ENCODE data around the gene OR2M5.

The OR2M5 gene

GRCh38 chr1:248144513-248145198 lies at the start of gene OR2M5:
Gene OR2M5, plus strand, starts transcription at chr1:248145148. Its CDS starts 0 bp downstream, at chr1:248145148.
- no peak for DNase-seq

GRCh38 chr1:248098529-248098928 lies 46.4 kb upstream of the OR2M5 start:
- no peak for DNase-seq

GRCh38 chr1:248102847-248103246 lies 42.1 kb upstream of the OR2M5 start:
- DNase-seq = no peak

GRCh38 chr1:248111157-248111556 lies 33.8 kb upstream of the OR2M5 start:
- DNase-seq = no peak

GRCh38 chr1:248114890-248115289 lies 30.1 kb upstream of the OR2M5 start:
- no peak for DNase-seq

GRCh38 chr1:248127653-248128052 lies 17.3 kb upstream of the OR2M5 start:
- no peak for DNase-seq

GRCh38 chr1:248136811-248137210 lies 8.1 kb upstream of the OR2M5 start:
- DNase-seq = no peak

- no peak for DNase-seq
These were observed 4.1 kb upstream of the OR2M5 start for GRCh38 chr1:248140846-248141245.

GRCh38 chr1:248143311-248143710 lies 1.6 kb upstream of the OR2M5 start:
- no peak for DNase-seq

GRCh38 chr1:248152056-248152827 lies 7.3 kb downstream of the OR2M5 start:
- DNase-seq = no peak

GRCh38 chr1:248155927-248156326 lies 11.0 kb downstream of the OR2M5 start:
- no peak for DNase-seq

GRCh38 chr1:248158758-248159157 lies 13.8 kb downstream of the OR2M5 start:
- no peak for DNase-seq

- no peak for DNase-seq
These were observed 19.1 kb downstream of the OR2M5 start for GRCh38 chr1:248164031-248164430.

- DNase-seq = no peak
These were observed 20.2 kb downstream of the OR2M5 start for GRCh38 chr1:248165186-248165585.

- DNase-seq = no peak
These were observed 29.6 kb downstream of the OR2M5 start, which contains the start of gene OR2M2 for GRCh38 chr1:248174521-248174920. Gene OR2M2, plus strand, starts transcription at chr1:248174821. Its CDS starts 5,165 bp downstream, at chr1:248179986.

- no peak for DNase-seq
These were observed 39.0 kb downstream of the OR2M5 start for GRCh38 chr1:248183996-248184395.

- no peak for DNase-seq
These were observed 42.4 kb downstream of the OR2M5 start for GRCh38 chr1:248187363-248187762.

GRCh38 chr1:248189026-248189425 lies 44.1 kb downstream of the OR2M5 start:
- no peak for DNase-seq

- no peak for DNase-seq
These were observed 49.2 kb downstream of the OR2M5 start for GRCh38 chr1:248194117-248194516.
